Esophagus squamous epithelium (tissue), 5 donors: ENCODE data around the gene CACNA1D. TPM values are rescaled to one million over a fixed set of nuclear protein-coding genes. Genes with fewer than 3 reads are reported as not detected.

Source experiments
- DNase-seq: peaks from one replicate; lab custom pipeline; 2025; lab: John Stamatoyannopoulos, UW
- H3K27ac ChIP-seq, 4 donors: fragments of 200-600 bp; sonication (generic); one replicate each; pipeline ENCODE4 v1.5.1; 2016 to 2019; ENCODE audit warnings: mild to moderate bottlenecking in 1 of 4
- H3K27me3 ChIP-seq, 4 donors: fragments of 200-600 bp; sonication (generic); 1 replicate in 3 of 4; 2 replicates in 1 of 4; pipeline versions ENCODE4 v1.5.1 to v1.6.0; 2017 to 2021; ENCODE audit warnings: antibody characterized with exemption in 1 of 4
- H3K36me3 ChIP-seq, 3 donors: fragments of 200-600 bp; sonication (generic); one replicate each; pipeline ENCODE4 v1.5.1; 2016 to 2019
- H3K4me1 ChIP-seq, 3 donors: fragments of 200-600 bp; sonication (generic); one replicate each; pipeline ENCODE4 v1.5.1; 2017 to 2019
- H3K4me3 ChIP-seq, 4 donors: fragments of 200-600 bp; sonication (generic); 1 replicate in 3 of 4; 2 replicates in 1 of 4; pipeline ENCODE4 v1.5.1; 2016 to 2019; ENCODE audit warnings: mild to moderate bottlenecking in 2 of 4, moderate library complexity in 1 of 4
- H3K9me3 ChIP-seq, 3 donors: fragments of 200-600 bp; sonication (generic); one replicate each; pipeline ENCODE4 v1.5.1; 2016 to 2019
- POLR2A ChIP-seq, 4 donors: fragments of 450-650 bp; IDR thresholded peaks; one replicate each; pipeline ENCODE4 v1.6.1; 2017; ENCODE audit warnings: antibody characterized with exemption in 4 of 4, mild to moderate bottlenecking in 4 of 4, moderate library complexity in 3 of 4
- WGBS, 2 donors: methylation state at CpG; one replicate each; pipeline ENCODE4 v1.1.5; 2018; 5-methylcytosine and 5-hydroxymethylcytosine counted together
- intact Hi-C: fragments of 100-400 bp; cut with DNase I; formaldehyde crosslinking; loops from one replicate; pipeline ENCODE4 v1.15.0; 2022
- total RNA-seq, 4 donors: library from RNA; depleted of rRNA; stranded (reverse); fragments of >200 nt; gene quantifications; one replicate each; pipeline ENCODE4 v1.1.0, GENCODE V29; 2016
- TF ChIP-seq, protein P1 (sequence below), 6 experiments: fragments of 450-650 bp in 4 of 6; fragments of 200-600 bp in 2 of 6; sonication (generic) in 2 of 6; IDR thresholded peaks; one replicate each; pipeline ENCODE4 v1.5.1; 2016 to 2019; ENCODE audit warnings: antibody characterized with exemption in 6 of 6, mild to moderate bottlenecking in 4 of 6, moderate library complexity in 4 of 6
- donor health status: DM: yes; HTN: yes; CAD: no.

Gene CACNA1D
- total RNA-seq, 4 donors from 2014 or later = 0.56 to 4.5 (median 3.1) TPM

- no peak overlapping the region for H3K27ac ChIP-seq
- intact Hi-C loops = no loop called here
- H3K4me1 ChIP-seq = peaks cover 0 to 18% (median 5%) of the 10 kb centered on the region in 3 donors
- DNase-seq = no peak
- H3K4me3 ChIP-seq = no peak overlapping the region
- whole genome bisulfite sequencing, 2 donors = 74 to 75% methylated on average over 15 to 16 of the region's 20 CpGs
- no peak for TF ChIP-seq POLR2A (IDR thresholded peaks at IDR 0.05)
- TF ChIP-seq, protein P1, sequence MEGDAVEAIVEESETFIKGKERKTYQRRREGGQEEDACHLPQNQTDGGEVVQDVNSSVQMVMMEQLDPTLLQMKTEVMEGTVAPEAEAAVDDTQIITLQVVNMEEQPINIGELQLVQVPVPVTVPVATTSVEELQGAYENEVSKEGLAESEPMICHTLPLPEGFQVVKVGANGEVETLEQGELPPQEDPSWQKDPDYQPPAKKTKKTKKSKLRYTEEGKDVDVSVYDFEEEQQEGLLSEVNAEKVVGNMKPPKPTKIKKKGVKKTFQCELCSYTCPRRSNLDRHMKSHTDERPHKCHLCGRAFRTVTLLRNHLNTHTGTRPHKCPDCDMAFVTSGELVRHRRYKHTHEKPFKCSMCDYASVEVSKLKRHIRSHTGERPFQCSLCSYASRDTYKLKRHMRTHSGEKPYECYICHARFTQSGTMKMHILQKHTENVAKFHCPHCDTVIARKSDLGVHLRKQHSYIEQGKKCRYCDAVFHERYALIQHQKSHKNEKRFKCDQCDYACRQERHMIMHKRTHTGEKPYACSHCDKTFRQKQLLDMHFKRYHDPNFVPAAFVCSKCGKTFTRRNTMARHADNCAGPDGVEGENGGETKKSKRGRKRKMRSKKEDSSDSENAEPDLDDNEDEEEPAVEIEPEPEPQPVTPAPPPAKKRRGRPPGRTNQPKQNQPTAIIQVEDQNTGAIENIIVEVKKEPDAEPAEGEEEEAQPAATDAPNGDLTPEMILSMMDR (IDR thresholded peaks at IDR 0.05) = no peak
- H3K27me3 ChIP-seq = peaks cover 0 to 40% (median 0%) of the 10 kb centered on the region in 4 donors
- no peaks in the 10 kb centered on the region for H3K9me3 ChIP-seq
- no peaks in the 10 kb centered on the region for H3K36me3 ChIP-seq
Measured at GRCh38 chr3:53803816-53804695, 309.6 kb downstream of the CACNA1D start.

DNA sequence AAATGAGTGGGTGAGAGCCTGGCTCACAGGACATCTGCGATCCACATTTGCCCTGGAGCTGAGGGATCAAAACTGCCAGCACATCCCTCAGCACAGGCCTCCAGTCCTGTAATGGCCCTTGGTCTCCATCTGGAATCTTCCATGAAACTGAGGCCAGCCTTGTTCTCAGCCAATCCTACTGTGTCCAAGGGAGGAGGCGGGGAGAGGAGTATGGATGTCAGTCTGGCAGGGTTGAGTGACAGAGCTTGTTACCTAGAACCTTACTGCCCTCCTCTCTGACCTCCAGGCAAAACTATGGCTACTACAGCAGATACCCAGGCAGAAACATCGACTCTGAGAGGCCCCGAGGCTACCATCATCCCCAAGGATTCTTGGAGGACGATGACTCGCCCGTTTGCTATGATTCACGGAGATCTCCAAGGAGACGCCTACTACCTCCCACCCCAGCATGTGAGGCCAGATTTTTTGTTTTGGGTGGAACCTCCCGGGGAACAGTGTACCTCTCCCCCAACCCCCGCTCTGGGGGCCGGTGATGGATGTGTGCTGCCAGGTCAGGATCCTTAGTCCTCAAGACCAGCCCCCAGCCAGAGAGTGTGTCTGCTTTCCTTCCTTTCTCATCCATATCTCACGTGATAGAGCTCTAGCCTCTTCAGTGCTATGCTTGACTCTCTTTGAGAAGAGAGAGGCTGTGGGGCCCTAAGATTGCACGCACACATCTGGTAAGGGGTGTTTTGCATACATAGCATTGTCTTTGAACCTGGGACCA is 310.5 kb downstream of the CACNA1D start:
- Histone ChIP-seq H3K27ac (no peak overlapping the region), H3K4me1 (peaks cover 0 to 11% (median 0%) of the 10 kb centered on the region in 3 donors), H3K9me3 (no peaks in the 10 kb centered on the region), H3K36me3 (no peaks in the 10 kb centered on the region), H3K27me3 (peaks cover 0 to 42% (median 0%) of the 10 kb centered on the region in 4 donors), H3K4me3 (no peak overlapping the region)
- no peak for DNase-seq
- intact Hi-C loops = no loop called here
- whole genome bisulfite sequencing, 2 donors = 44 to 54% methylated on average over 12 to 13 of the region's 14 CpGs
- TF ChIP-seq, protein P1 (IDR thresholded peaks at IDR 0.05) = no peak
- TF ChIP-seq POLR2A (IDR thresholded peaks at IDR 0.05) = no peak

DNA sequence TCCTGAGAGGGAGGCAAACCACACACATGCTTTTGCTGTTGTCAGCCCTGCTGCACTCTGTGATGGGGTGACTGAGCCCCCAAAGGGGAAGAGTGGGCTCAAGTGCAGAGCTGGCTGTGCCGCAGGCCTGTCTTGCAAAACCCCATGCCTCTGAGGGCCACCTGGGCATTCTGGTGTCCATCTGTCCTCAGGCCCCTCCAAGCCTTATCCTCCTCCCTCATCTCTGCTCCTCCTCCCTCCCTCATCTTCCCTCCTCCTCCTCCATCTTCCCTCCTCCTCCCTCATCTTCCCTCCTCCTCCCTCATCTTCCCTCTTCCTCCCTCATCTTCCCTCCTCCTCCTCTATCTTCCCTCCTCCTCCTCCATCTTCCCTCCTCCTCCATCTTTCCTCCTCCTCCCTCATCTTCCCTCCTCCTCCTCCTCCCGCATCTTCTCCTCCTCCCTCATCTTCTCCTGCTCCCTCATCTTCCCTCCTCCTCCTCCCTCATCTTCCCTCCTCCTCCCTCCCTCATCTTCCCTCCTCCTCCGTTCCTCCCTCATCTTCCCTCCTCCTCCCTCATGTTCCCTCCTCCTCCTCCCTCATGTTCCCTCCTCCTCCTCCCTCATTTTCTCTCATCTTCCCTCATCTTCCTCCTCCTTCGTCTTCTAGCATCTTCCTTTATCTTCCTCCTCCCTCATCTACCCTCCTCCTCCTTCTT is 311.2 kb downstream of the CACNA1D start:
- peaks cover 0 to 45% (median 0%) of the 10 kb centered on the region in 4 donors for H3K27me3 ChIP-seq
- H3K4me3 ChIP-seq = no peak overlapping the region
- H3K9me3 ChIP-seq = no peaks in the 10 kb centered on the region
- 81 to 83% methylated on average over 4 of the region's 4 CpGs for WGBS, 2 donors
- intact Hi-C loops = no loop called here
- no peaks in the 10 kb centered on the region for H3K36me3 ChIP-seq
- H3K4me1 ChIP-seq = peaks cover 0 to 4% (median 0%) of the 10 kb centered on the region in 3 donors
- no peak for TF ChIP-seq POLR2A (IDR thresholded peaks at IDR 0.05)
- TF ChIP-seq, protein P1 (IDR thresholded peaks at IDR 0.05) = no peak
- no peak overlapping the region for H3K27ac ChIP-seq
- DNase-seq = no peak

DNA sequence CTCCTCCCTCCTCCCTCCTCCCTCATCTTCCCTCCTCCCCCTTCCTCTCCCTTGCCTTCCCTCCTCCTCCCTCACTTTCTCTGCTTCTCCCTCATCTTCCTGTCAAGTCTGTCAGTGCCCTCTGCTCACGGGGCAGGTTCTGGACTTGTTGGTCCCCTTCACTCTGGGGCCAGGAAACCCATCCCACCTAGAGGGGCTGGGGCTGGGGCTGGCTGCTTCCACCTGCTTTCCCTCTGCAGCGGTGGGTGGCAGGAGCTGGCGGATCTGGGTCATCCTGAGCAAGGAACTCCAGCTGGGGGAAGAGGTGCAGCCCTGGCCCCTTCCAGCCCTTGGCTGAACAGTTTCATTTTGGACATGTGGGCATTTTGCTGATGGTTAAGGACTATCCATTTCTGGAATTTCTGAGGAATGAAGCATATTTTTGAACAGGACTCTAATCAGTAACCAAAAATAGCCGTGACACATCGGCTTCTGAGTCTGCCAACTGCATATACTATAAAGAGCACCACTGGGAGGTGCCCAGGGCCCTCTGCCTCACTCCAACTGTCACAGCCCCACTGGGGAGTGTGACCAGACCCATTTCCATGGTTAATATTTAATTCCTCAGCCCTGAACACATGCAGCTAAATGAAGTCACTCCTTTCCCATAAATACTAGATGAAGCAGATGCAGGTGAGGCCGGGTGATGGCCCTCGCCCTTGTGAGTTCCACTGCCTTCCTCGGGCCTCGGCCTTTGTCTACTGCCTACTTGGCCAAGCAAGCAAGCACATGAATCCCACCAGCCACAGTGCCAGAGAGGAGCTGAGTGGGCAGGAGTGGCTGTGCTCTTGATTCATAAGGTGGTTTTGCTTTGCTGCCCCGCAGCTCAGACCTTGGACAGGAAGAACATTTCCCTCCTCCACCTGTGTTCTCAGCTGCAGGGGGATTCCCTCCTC is 312.0 kb downstream of the CACNA1D start:
- no peaks in the 10 kb centered on the region for H3K9me3 ChIP-seq
- DNase-seq = no peak
- intact Hi-C loops = no loop called here
- peaks cover 0 to 45% (median 0%) of the 10 kb centered on the region in 4 donors for H3K27me3 ChIP-seq
- 64 to 71% methylated on average over 4 to 7 of the region's 10 CpGs for WGBS, 2 donors
- no peak overlapping the region for H3K27ac ChIP-seq
- no peak for TF ChIP-seq POLR2A (IDR thresholded peaks at IDR 0.05)
- TF ChIP-seq, protein P1 (IDR thresholded peaks at IDR 0.05) = no peak
- H3K36me3 ChIP-seq = no peaks in the 10 kb centered on the region
- no peak overlapping the region for H3K4me3 ChIP-seq
- no peaks in the 10 kb centered on the region for H3K4me1 ChIP-seq
